PFSK-1 (cell line): ENCODE data around the gene WSCD2.

Source experiments
- FOXP2 ChIP-seq: optimal IDR thresholded peaks from 2 replicates; pipeline ENCODE3; 2011; ENCODE audit warnings: borderline replicate concordance, control low read depth, inconsistent platforms; ENCODE audit not compliant: insufficient read depth; ENCODE audit errors: extremely low read length, extremely low read depth
- POLR2AphosphoS5 ChIP-seq: IDR thresholded peaks from 2 replicates; pipeline ENCODE4 v1.6.1; 2012; ENCODE audit warnings: low read depth, mild to moderate bottlenecking, control low read depth, low read length, moderate library complexity
- SIN3A ChIP-seq: IDR thresholded peaks from 2 replicates; pipeline ENCODE4 v1.6.1; 2012; ENCODE audit warnings: mild to moderate bottlenecking, low read length, moderate library complexity, borderline replicate concordance; ENCODE audit not compliant: insufficient read depth
- TAF1 ChIP-seq: IDR thresholded peaks from 2 replicates; pipeline ENCODE4 v1.6.1; 2012; ENCODE audit warnings: low read length, control low read depth, borderline replicate concordance; ENCODE audit not compliant: insufficient read depth
- TF ChIP-seq, protein P1 (sequence below), 2 experiments: IDR thresholded peaks; 2 replicates each; pipeline versions ENCODE4 v1.6.1 to v1.8.0; 2011 to 2012; ENCODE audit warnings: low read depth in 2 of 2, low read length in 2 of 2, control low read depth in 1 of 2, inconsistent platforms in 1 of 2, mild to moderate bottlenecking in 1 of 2, moderate library complexity in 1 of 2; ENCODE audit not compliant: insufficient read depth in 1 of 2

The WSCD2 gene

DNA sequence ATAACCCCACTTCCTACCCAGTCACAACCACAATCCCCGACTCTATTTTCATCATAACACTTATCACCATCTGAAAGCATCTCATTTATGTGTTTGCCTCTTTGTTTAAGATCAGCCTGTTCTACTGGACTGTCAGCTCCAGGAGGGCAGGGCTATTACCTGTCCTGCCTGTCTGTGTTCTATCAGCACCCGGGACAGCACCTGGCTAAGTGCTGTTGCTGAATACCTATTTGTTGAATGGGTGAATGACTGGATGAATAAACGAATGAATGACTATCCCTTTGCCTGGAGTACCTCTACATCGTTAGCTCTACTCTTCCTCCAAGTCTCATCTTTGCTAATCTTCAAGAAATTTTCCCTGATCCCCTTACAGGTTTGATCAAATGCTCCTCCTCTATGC lies 69.0 kb downstream of the WSCD2 start:
- TF ChIP-seq SIN3A (no peak), TAF1 (no peak)
- TF ChIP-seq, protein P1, sequence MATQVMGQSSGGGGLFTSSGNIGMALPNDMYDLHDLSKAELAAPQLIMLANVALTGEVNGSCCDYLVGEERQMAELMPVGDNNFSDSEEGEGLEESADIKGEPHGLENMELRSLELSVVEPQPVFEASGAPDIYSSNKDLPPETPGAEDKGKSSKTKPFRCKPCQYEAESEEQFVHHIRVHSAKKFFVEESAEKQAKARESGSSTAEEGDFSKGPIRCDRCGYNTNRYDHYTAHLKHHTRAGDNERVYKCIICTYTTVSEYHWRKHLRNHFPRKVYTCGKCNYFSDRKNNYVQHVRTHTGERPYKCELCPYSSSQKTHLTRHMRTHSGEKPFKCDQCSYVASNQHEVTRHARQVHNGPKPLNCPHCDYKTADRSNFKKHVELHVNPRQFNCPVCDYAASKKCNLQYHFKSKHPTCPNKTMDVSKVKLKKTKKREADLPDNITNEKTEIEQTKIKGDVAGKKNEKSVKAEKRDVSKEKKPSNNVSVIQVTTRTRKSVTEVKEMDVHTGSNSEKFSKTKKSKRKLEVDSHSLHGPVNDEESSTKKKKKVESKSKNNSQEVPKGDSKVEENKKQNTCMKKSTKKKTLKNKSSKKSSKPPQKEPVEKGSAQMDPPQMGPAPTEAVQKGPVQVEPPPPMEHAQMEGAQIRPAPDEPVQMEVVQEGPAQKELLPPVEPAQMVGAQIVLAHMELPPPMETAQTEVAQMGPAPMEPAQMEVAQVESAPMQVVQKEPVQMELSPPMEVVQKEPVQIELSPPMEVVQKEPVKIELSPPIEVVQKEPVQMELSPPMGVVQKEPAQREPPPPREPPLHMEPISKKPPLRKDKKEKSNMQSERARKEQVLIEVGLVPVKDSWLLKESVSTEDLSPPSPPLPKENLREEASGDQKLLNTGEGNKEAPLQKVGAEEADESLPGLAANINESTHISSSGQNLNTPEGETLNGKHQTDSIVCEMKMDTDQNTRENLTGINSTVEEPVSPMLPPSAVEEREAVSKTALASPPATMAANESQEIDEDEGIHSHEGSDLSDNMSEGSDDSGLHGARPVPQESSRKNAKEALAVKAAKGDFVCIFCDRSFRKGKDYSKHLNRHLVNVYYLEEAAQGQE (IDR thresholded peaks at IDR 0.05; ENCODE audit: insufficient read depth in 1 of 2, low read depth in 2 of 2, low read length in 2 of 2) = peak in 1 of 2 experiments; percentile 86; a peak in 2 of 4 replicates

- TF ChIP-seq POLR2AphosphoS5 (no peak), SIN3A (no peak), TAF1 (no peak), FOXP2 (no peak)
- TF ChIP-seq, protein P1 (IDR thresholded peaks at IDR 0.05; ENCODE audit: insufficient read depth in 1 of 2, low read depth in 2 of 2, low read length in 2 of 2) = no peak
Measured at GRCh38 chr12:108199106-108199505, 70.0 kb downstream of the WSCD2 start.

- no peak for TF ChIP-seq FOXP2
- TF ChIP-seq TAF1 = no peak
Measured at GRCh38 chr12:108201808-108202207, 72.7 kb downstream of the WSCD2 start.

GRCh38 chr12:108204117-108204987 lies 75.3 kb downstream of the WSCD2 start:
- TF ChIP-seq FOXP2 = no peak
- TF ChIP-seq TAF1 = no peak
- TF ChIP-seq POLR2AphosphoS5 = no peak
- no peak for TF ChIP-seq SIN3A
- TF ChIP-seq, protein P1 (IDR thresholded peaks at IDR 0.05; ENCODE audit: insufficient read depth in 1 of 2, low read depth in 2 of 2, low read length in 2 of 2) = no peak

GRCh38 chr12:108205864-108206263 lies 76.8 kb downstream of the WSCD2 start:
- TF ChIP-seq, protein P1 (IDR thresholded peaks at IDR 0.05; ENCODE audit: insufficient read depth in 1 of 2, low read depth in 2 of 2, low read length in 2 of 2) = no peak
- TF ChIP-seq TAF1 (no peak), FOXP2 (no peak), SIN3A (no peak), POLR2AphosphoS5 (no peak)
